ENCODE results near the gene RIMKLA.

GRCh38 chr1:42340901-42341300 lies 39.7 kb upstream of the RIMKLA start:
- TF ChIP-seq TAF1 (IDR thresholded peaks at IDR 0.05; ENCODE audit: low read depth) (no peak), EP300 (IDR thresholded peaks at IDR 0.05; ENCODE audit: borderline replicate concordance) (no peak), MAX (IDR thresholded peaks at IDR 0.05) (no peak), EGR1 (IDR thresholded peaks at IDR 0.05) (no peak)

Measured in Ishikawa (cell line).